Liver (tissue), 3 donors: ENCODE measurements around the gene OR10A2.

Experiments
- CTCF ChIP-seq: fragments of 150-350 bp; IDR thresholded peaks from 2 replicates; pipeline ENCODE4 v1.5.1; 2017; ENCODE audit warnings: improper control_type of control experiment, low read depth, low read length; ENCODE audit not compliant: missing input control
- EGR1 ChIP-seq, 2 donors: IDR thresholded peaks; 2 replicates each; pipeline ENCODE4 v1.6.1; 2016 to 2018; ENCODE audit warnings: antibody characterized with exemption in 2 of 2, low read depth in 2 of 2
- MAX ChIP-seq: IDR thresholded peaks from 2 replicates; pipeline ENCODE4 v1.6.1; 2016; ENCODE audit warnings: antibody characterized with exemption
- TAF1 ChIP-seq: conservative IDR thresholded peaks from 2 replicates; pipeline ENCODE4 v1.6.1; 2016; ENCODE audit warnings: antibody characterized with exemption, mild to moderate bottlenecking
- donor health status: healthy.
- donor health status: healthy.

- TF ChIP-seq EGR1 (IDR thresholded peaks at IDR 0.05; ENCODE audit: low read depth in 2 of 2) (no peak), CTCF (no peak), TAF1 (no peak), MAX (no peak)
Measured at GRCh38 chr11:6911948-6912347, 49.1 kb downstream of the OR10A2 start.
